Subcutaneous abdominal adipose tissue (tissue), 5 donors: Measurements from ENCODE around the gene RARRES2.
A peak's percentile ranks its signal among the peaks of the same experiment; 100 is the strongest.
"Not testable (repeated sequence)": the region's sequence is repeated elsewhere in the genome, so short reads cannot be mapped to it uniquely, and the experiment has no call there.

ENCODE experiments used
- H3K27ac ChIP-seq: one replicate; pipeline ENCODE4 v1.7.0; 2013; ENCODE audit warnings: low read depth, mild to moderate bottlenecking, inconsistent platforms, low read length, moderate library complexity
- H3K27me3 ChIP-seq, 5 donors: one replicate each; pipeline ENCODE4 v1.7.0; 2013; ENCODE audit warnings: low read length in 5 of 5, inconsistent platforms in 1 of 5; ENCODE audit not compliant: control insufficient read depth in 5 of 5, insufficient read depth in 4 of 5
- H3K36me3 ChIP-seq, 5 donors: one replicate each; pipeline ENCODE4 v1.7.0; 2013; ENCODE audit warnings: low read length in 5 of 5; ENCODE audit not compliant: control insufficient read depth in 5 of 5, insufficient read depth in 5 of 5
- H3K4me1 ChIP-seq, 5 donors: one replicate each; pipeline ENCODE4 v1.7.0; 2013; ENCODE audit warnings: low read length in 5 of 5, mild to moderate bottlenecking in 3 of 5, moderate library complexity in 1 of 5; ENCODE audit not compliant: control insufficient read depth in 5 of 5, insufficient read depth in 5 of 5
- H3K4me3 ChIP-seq, 5 donors: one replicate each; pipeline ENCODE4 v1.7.0; 2013; ENCODE audit warnings: low read length in 5 of 5, low read depth in 1 of 5
- H3K9ac ChIP-seq, 5 donors: one replicate each; pipeline ENCODE4 v1.7.0; 2013; ENCODE audit warnings: low read length in 5 of 5, mild to moderate bottlenecking in 4 of 5, moderate library complexity in 3 of 5
- H3K9me3 ChIP-seq, 5 donors: one replicate each; pipeline ENCODE4 v1.7.0; 2013; ENCODE audit warnings: low read length in 5 of 5; ENCODE audit not compliant: control insufficient read depth in 5 of 5
- donor health status: healthy.
- donor health status: healthy.
- donor health status: healthy.
- donor health status: healthy.
- donor health status: healthy.

The RARRES2 gene

DNA sequence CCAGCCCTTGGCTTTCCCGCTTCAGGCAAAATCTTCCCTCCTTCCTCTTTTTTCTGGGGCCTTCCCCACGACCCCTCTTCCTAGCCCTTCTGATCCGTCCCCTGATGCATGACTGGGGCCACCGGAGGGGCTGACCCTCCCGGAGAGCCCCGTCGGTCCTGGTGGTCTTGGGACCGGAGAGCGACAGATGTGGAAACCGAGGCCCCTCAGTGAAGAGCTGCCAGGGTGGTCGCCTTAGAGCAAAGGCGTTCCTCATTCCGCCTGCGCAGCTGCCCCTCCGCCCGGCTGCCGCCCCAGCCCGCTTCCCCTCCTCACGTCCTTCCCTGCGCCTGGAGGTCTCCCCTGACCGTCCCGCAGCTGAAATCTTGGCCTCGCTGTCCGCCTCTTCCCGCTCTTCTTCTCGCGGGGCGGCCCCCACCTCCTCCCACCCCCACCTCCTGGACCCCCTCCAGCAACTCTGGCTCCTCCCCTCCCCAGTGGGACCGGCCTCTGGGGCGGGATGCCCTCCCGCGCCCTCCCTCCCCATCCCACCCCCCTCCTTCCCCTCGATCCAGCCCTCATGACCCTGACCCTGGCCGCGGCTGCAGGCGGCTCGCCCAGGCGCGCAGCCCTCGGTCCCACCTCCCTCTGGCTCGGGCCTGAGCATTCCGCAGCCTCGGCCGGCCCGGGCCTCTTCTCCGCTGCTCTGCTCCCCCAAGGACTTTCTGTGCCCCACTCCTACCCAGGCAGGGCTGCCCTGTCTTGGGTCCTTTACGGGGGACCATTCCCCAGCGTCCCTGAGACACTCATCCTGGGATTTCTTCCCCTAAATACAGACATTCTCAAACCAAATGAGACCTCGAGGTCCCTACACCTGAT lies at the start of gene RARRES2:
Gene RARRES2 (minus strand): TSS at position 367 of the 858 bp plus-strand sequence. CDS start 1,020 bp downstream, outside the sequence.
- Histone ChIP-seq H3K4me1 (peaks cover 2 to 55% (median 42%) of the 10 kb centered on the region in 5 donors), H3K9me3 (peaks cover 0 to 8% (median 0%) of the 10 kb centered on the region in 5 donors), H3K36me3 (peaks cover 0 to 18% (median 7%) of the 10 kb centered on the region in 5 donors), H3K9ac (peak within 1 kb of the TSS; percentile 68 to 93 (median 84)), H3K27me3 (peaks cover 0 to 19% (median 9%) of the 10 kb centered on the region in 5 donors), H3K27ac (peak within 1 kb of the TSS; percentile 91), H3K4me3 (peak within 1 kb of the TSS; percentile 62 to 83 (median 72))

DNA sequence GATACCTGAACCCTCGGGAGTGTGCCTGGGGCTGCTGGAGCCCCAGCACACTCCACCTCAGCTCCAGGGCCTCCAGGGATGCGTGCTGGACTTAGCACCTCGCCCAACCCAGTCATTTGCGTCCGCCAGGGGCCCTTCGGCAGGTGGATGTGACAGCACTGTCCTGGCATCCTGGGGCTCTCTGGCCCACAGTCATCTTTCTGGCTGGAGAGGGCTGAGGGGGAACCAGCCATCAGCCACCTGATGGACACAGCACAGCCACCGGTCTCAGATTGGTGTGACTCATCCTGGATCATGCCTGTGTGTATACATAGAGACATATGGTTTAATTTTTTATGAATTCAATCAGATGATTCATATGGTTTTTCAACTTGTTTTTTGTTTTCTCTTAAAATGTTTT lies 48.8 kb upstream of the RARRES2 start:
- Histone ChIP-seq H3K36me3 (peaks cover 0 to 14% (median 6%) of the 10 kb centered on the region in 5 donors), H3K9ac (no peak overlapping the region), H3K4me3 (no peak overlapping the region), H3K27me3 (no peaks in the 10 kb centered on the region), H3K27ac (no peak overlapping the region), H3K9me3 (no peaks in the 10 kb centered on the region), H3K4me1 (peaks cover 1 to 25% (median 19%) of the 10 kb centered on the region in 5 donors)

DNA sequence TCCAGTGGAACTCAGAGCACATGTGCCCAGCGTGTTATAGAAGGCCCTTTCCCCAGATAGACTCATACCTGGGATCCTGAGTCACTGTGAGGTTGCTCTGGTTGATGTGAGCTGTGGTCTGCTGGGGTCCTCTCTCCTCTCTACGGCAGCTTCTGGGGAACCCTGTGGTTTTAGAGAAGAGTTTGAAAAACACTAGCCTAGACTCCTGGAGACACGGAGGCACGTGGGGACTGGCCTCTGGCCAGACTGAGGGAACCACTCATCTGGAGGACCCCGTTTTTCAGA lies 48.0 kb upstream of the RARRES2 start:
- H3K4me3 ChIP-seq = no peak overlapping the region

DNA sequence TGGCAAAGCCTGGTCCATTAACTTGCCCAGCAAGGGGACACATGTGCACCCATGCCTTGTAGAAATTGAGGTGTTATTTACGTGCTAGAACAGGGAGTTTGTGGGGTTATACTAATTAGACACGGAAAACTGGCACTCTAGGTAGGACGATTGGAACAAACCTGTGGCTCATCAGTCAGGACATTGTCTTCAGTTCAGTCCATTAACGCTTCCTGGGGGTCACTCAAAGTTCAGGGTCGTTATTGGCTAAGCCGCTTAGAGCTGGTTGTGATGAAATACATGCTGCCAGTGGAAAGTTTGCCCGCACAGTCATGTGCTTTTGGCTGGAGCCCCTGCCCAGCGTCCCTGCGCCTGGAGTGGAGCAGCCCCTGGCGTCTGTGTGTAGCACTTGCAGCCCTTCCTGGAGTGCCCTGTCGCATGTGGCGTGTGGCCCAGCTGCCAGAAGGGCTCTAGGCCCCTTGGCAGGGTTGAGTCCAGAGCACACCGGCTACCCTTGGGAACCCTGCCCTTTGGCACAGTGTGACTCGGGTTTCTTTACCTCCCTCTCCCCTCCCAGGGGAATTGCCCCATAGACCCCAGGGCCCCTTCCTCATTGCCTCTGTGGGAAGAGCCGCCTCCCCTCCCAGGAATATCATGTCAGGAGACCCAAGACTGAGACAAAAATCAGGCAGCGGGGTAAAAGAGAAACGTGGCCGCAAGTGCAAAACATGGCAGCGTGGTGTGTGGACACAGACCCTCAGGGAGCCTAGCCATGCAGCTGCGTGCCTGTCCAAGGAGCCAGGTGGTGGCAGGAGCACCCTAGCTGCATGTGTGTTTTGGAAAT lies 47.5 kb upstream of the RARRES2 start:
- peak overlapping the region in 1 of 5 donors; percentile 43 for H3K9ac ChIP-seq
- H3K27me3 ChIP-seq = no peaks in the 10 kb centered on the region
- no peak overlapping the region for H3K4me3 ChIP-seq
- peaks cover 1 to 34% (median 16%) of the 10 kb centered on the region in 5 donors for H3K4me1 ChIP-seq
- H3K36me3 ChIP-seq = peaks cover 0 to 14% (median 6%) of the 10 kb centered on the region in 5 donors
- H3K9me3 ChIP-seq = no peaks in the 10 kb centered on the region
- no peak overlapping the region for H3K27ac ChIP-seq

More for the DNA sequence above, 48.0 kb upstream of the RARRES2 start:
- Histone ChIP-seq H3K9ac (no peak overlapping the region), H3K27ac (no peak overlapping the region), H3K4me1 (peaks cover 1 to 30% (median 16%) of the 10 kb centered on the region in 5 donors), H3K27me3 (no peaks in the 10 kb centered on the region), H3K36me3 (peaks cover 0 to 14% (median 6%) of the 10 kb centered on the region in 5 donors), H3K9me3 (no peaks in the 10 kb centered on the region)

DNA sequence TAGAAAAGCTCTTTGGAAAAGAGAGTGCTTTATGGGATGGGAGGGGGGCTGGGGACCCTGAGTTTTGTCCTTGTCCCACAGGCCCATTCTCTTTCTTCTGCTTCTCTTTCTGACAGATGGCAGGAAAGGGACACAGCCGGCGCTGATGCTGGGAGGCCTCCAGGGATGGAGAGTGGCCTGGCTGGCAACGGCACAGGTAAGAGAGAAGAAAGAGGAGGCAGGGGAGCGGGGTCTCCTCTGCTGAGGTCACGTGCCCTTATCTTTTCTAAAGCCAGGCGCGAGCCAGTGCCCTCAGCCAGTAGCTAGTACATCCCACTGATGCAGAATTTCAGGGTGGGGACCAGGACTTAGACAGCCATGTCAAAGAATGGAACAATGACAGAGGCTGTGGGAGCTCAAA lies 46.9 kb upstream of the RARRES2 start:
- no peak overlapping the region for H3K27ac ChIP-seq
- no peak overlapping the region for H3K9ac ChIP-seq
- peaks cover 1 to 36% (median 16%) of the 10 kb centered on the region in 5 donors for H3K4me1 ChIP-seq
- H3K9me3 ChIP-seq = no peaks in the 10 kb centered on the region
- no peaks in the 10 kb centered on the region for H3K27me3 ChIP-seq
- peaks cover 0 to 14% (median 6%) of the 10 kb centered on the region in 5 donors for H3K36me3 ChIP-seq
- no peak overlapping the region for H3K4me3 ChIP-seq

DNA sequence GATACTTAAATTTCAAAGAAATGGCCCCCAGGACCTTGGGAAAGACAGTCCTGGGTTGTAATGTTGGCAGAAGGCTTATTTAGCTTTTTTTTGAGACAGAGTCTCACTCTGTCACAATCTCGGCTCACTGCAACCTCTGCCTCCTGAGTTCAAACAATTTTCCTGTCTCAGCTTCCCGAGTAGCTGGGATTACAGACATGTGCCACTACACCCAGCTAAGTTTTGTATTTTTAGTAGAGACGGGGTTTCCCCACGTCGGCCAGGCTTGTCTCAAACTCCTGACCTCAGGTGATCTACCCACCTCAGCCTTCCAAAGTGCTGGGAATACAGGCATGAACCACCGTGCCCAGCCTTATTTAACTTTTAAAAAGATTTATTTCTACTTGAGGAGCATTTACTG lies 44.5 kb upstream of the RARRES2 start:
- not testable (repeated sequence) for H3K9ac ChIP-seq, H3K27ac ChIP-seq, H3K4me3 ChIP-seq, H3K9me3 ChIP-seq, H3K27me3 ChIP-seq
- Histone ChIP-seq H3K4me1 (peaks cover 1 to 44% (median 16%) of the 10 kb centered on the region in 5 donors), H3K36me3 (peaks cover 0 to 14% (median 6%) of the 10 kb centered on the region in 5 donors)

DNA sequence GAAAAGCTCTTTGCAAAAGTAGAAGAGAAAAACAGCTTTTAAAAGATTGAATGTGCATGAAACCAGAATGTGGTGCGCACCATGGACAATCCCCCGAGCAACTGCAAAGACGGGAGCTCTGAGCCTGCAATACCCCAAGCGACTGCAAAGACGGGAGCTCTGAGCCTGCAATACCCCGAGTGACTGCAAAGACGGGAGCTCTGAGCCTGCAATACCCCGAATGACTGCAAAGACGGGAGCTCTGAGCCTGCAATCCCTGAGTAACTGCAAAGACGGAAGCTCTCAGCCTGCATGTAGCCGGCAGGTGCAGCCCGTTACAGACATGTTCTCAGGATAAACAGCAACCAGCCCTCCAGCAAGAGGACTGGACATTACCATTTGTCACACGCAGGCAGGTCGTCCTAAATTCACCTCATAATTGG lies 43.9 kb upstream of the RARRES2 start:
- Histone ChIP-seq H3K9ac (no peak overlapping the region), H3K4me1 (peaks cover 1 to 46% (median 17%) of the 10 kb centered on the region in 5 donors)

DNA sequence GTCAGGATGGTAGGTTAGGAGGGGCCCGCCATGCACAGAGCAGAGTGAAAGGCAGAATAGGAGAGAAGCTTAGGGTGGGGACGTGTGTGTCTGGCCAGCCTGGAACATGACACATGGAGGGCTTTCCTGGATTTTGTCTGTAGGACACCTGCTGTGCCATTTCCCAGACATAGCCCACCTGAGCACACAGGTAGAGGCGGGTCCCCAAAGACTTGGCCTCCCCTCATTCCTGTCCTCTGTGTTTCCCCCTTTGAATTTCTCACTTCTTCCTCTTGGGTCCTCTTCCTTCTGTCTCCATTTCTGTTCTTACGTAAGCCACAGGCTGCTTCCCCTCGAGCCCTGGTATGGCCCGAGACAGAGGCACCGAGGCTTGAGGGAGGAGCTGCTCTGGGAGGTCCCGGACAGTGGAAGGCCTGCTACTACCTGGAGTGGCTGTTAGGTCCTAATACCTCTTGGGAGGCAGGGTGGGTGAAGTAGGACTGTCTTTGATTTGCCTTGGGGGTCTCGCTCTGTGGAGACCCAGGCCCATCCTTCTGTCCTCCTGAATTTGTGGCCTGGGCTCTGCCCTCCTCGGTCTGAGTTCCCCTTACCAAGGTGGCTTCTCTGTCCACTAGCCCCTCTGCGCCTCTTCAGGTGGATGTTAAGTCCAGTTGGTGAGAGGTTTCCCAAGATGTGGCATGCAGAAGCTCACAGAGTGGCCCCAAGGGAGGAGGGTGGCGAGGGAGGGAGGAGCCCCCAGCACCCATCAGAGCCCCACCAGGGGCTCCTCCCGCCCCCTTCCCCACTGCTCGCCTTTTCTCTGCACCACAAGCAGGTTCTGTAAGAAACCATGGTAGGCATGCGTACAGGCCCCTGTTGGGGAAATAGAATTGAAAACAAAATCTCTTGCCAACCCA lies 43.2 kb upstream of the RARRES2 start:
- Histone ChIP-seq H3K4me3 (no peak overlapping the region), H3K9me3 (no peaks in the 10 kb centered on the region), H3K9ac (no peak overlapping the region), H3K27me3 (no peaks in the 10 kb centered on the region), H3K4me1 (peaks cover 1 to 53% (median 24%) of the 10 kb centered on the region in 5 donors), H3K36me3 (peaks cover 0 to 14% (median 3%) of the 10 kb centered on the region in 5 donors), H3K27ac (no peak overlapping the region)

More for the DNA sequence above, 43.9 kb upstream of the RARRES2 start:
- Histone ChIP-seq H3K4me3 (no peak overlapping the region), H3K27ac (no peak overlapping the region), H3K27me3 (no peaks in the 10 kb centered on the region), H3K9me3 (no peaks in the 10 kb centered on the region), H3K36me3 (peaks cover 0 to 14% (median 6%) of the 10 kb centered on the region in 5 donors)

DNA sequence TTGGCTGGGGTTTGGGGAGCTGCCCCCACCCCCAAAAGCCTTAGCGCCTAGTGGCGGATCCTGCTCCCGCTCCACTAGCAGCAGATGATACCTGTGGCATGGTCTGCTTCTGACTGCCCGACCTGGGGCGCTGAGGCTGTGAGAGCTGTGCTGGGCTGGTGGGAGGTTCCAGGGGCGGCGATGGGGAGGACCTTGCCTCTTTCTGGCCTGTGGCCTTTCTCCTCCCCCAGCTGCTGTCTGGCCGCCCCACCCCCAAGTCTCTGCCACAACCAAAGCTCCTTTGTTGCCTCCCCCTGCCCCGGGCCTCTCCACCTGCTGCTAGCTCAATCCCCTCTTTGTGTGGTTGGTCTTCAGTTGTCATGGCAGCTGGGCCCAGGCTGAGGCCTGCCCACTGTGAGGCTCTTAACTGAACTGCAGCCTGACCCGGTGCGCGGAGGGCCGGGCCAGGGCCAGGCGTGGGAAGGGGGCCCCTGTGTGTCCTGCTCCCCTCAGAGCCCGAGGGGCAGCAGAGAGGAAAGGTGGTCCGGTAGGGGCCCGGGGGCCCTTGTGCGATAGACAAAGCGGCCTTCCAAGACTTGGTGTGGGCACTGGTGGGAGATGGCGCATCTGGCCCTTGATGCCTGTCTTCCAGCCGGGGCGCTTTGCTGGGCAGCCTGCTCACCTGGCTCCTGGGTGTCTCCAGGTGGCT lies 42.4 kb upstream of the RARRES2 start:
- Histone ChIP-seq H3K9ac (no peak overlapping the region), H3K27me3 (no peaks in the 10 kb centered on the region), H3K27ac (no peak overlapping the region), H3K4me3 (no peak overlapping the region), H3K36me3 (peaks cover 0 to 9% (median 0%) of the 10 kb centered on the region in 5 donors), H3K9me3 (no peaks in the 10 kb centered on the region), H3K4me1 (peaks cover 0 to 49% (median 25%) of the 10 kb centered on the region in 5 donors)
